ENCODE results near the gene SLC8A1. TPM values are rescaled to one million over a fixed set of nuclear protein-coding genes. Genes with fewer than 3 reads are reported as not detected.

SLC8A1 gene
- total RNA-seq, 1 experiment from 2014 or later = not detected

DNA sequence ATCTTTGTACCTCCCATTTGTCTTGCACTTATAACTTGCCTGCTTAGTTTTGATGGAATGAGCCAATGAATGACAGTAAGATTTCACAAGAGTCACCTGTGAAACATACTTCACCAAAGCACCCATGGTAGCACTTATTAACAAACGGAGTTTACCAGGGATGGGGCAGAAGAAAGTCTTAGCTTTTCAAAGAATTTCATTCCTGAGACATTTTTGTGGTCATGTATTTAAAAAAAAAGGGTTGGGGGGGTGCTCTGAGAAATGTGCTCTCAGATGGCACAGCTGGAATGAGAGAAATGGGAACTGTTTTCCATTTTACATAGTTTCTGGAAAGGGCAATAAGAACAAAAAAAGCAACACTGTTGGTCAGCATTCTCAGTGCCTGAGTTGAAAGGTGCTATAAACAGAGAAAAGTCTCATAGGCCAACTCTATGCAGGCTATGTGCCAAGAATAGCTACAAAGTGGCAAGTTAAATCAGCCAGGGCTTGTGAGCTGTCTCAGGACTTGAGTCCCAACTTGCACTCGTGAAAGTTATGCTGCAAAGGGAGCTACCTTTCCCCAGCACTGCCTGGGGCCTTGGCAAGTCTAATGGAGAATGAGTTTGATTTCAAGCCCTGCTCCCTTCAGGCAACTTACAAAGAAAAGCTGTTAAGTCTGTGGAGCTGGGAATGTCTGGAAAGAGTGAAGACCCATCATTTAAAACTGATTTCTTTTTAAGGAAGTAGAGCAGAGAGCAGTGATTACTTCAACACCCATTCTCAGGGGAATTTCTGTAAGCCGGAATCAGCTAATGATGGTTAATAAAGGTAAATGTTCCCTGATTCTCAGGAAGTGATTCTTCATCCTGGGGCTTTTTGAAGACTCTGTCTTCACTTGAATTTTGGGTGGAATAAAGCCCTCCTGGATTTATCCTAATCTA lies 170.6 kb downstream of the SLC8A1 start:
- intact Hi-C loops (cut with micrococcal nuclease; ENCODE audit: unreplicated experiment) = no loop called here
- ChIA-PET CTCF (no interaction called here), POLR2A (ENCODE audit: low non-redundant PET) (no interaction called here)
- no peaks in the 10 kb centered on the region for H3K36me3 ChIP-seq (ENCODE audit: insufficient read depth, low read length, poor library complexity, severe bottlenecking)
- no peak overlapping the region for H3K27ac ChIP-seq (ENCODE audit: low read depth, low read length, poor library complexity, severe bottlenecking)
- no TSS peak for BruUV-seq (replicated peaks)
- no peak for DNase-seq (ENCODE audit: low spot score)
- TF ChIP-seq, protein P1, sequence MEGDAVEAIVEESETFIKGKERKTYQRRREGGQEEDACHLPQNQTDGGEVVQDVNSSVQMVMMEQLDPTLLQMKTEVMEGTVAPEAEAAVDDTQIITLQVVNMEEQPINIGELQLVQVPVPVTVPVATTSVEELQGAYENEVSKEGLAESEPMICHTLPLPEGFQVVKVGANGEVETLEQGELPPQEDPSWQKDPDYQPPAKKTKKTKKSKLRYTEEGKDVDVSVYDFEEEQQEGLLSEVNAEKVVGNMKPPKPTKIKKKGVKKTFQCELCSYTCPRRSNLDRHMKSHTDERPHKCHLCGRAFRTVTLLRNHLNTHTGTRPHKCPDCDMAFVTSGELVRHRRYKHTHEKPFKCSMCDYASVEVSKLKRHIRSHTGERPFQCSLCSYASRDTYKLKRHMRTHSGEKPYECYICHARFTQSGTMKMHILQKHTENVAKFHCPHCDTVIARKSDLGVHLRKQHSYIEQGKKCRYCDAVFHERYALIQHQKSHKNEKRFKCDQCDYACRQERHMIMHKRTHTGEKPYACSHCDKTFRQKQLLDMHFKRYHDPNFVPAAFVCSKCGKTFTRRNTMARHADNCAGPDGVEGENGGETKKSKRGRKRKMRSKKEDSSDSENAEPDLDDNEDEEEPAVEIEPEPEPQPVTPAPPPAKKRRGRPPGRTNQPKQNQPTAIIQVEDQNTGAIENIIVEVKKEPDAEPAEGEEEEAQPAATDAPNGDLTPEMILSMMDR (conservative IDR thresholded peaks at IDR 0.05; ENCODE audit: low read depth, low read length) = no peak
- no peak for TF ChIP-seq EZH2 (IDR thresholded peaks at IDR 0.05; ENCODE audit: borderline replicate concordance, low read depth, low read length, poor library complexity, severe bottlenecking)
- no peaks in the 10 kb centered on the region for H3K4me1 ChIP-seq (ENCODE audit: insufficient read depth, low read length, poor library complexity, severe bottlenecking)
- H3K4me3 ChIP-seq (ENCODE audit: low read depth, low read length, poor library complexity, severe bottlenecking) = no peak overlapping the region
- H3K27me3 ChIP-seq (replicated peaks; ENCODE audit: insufficient read depth, low read depth, low read length, poor library complexity) = peaks cover 20% of the 10 kb centered on the region
- H3K9me3 ChIP-seq (ENCODE audit: low read depth, low read length, poor library complexity, severe bottlenecking) = no peaks in the 10 kb centered on the region

DNA sequence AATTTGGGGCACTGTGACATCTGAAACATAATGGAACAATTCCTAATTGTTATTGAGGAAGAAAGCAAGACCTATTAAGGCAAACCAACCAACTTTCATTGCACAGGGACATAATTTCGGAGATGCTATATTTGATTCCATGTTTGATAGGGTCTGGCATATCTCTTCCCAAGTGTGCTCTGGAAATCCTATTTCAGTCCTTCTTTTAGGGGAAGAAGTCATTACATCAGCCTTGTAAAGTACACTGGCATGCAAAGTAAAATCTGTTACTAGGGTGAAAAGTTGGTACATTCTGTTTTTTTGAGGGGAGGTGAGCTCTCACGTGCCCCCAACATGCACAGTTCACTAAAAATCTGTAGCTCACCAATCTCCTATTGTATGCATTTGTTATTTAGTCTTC lies 172.4 kb downstream of the SLC8A1 start:
- no peak for DNase-seq (ENCODE audit: low spot score)
- Histone ChIP-seq H3K36me3 (ENCODE audit: insufficient read depth, low read length, poor library complexity, severe bottlenecking) (no peaks in the 10 kb centered on the region), H3K27me3 (replicated peaks; ENCODE audit: insufficient read depth, low read depth, low read length, poor library complexity) (peaks cover 24% of the 10 kb centered on the region), H3K4me3 (ENCODE audit: low read depth, low read length, poor library complexity, severe bottlenecking) (no peak overlapping the region), H3K9me3 (ENCODE audit: low read depth, low read length, poor library complexity, severe bottlenecking) (no peaks in the 10 kb centered on the region), H3K27ac (ENCODE audit: low read depth, low read length, poor library complexity, severe bottlenecking) (no peak overlapping the region), H3K4me1 (ENCODE audit: insufficient read depth, low read length, poor library complexity, severe bottlenecking) (no peaks in the 10 kb centered on the region)
- TF ChIP-seq, protein P1 (conservative IDR thresholded peaks at IDR 0.05; ENCODE audit: low read depth, low read length) = no peak
- TF ChIP-seq EZH2 (IDR thresholded peaks at IDR 0.05; ENCODE audit: borderline replicate concordance, low read depth, low read length, poor library complexity, severe bottlenecking) = no peak
- intact Hi-C loops (cut with micrococcal nuclease; ENCODE audit: unreplicated experiment) = no loop called here
- ChIA-PET POLR2A (ENCODE audit: low non-redundant PET) (no interaction called here), CTCF (no interaction called here)
- BruUV-seq (replicated peaks) = no TSS peak

DNA sequence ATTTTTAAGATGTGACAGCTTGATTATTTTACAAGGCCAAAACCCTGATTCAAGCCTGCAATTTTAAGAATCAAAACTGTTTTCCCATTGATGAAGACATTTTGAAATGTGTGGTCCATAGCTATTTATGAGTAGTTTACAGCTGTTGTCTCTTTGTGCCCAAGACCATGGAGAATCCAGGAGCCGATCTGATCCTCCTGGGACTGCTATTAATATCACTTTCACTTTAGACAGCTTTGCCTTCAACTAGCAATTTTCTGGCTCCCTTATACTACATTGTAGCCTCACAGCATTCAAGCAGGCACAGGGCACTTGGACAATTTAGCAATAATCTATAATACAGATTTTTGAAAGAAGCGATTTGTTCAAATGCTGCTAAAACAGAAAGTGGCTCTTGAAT lies 172.9 kb downstream of the SLC8A1 start:
- TF ChIP-seq EZH2 (IDR thresholded peaks at IDR 0.05; ENCODE audit: borderline replicate concordance, low read depth, low read length, poor library complexity, severe bottlenecking) = no peak
- TF ChIP-seq, protein P1 (conservative IDR thresholded peaks at IDR 0.05; ENCODE audit: low read depth, low read length) = no peak
- no peak overlapping the region for H3K4me3 ChIP-seq (ENCODE audit: low read depth, low read length, poor library complexity, severe bottlenecking)
- no peaks in the 10 kb centered on the region for H3K36me3 ChIP-seq (ENCODE audit: insufficient read depth, low read length, poor library complexity, severe bottlenecking)
- no peaks in the 10 kb centered on the region for H3K9me3 ChIP-seq (ENCODE audit: low read depth, low read length, poor library complexity, severe bottlenecking)
- intact Hi-C loops (cut with micrococcal nuclease; ENCODE audit: unreplicated experiment) = no loop called here
- H3K27ac ChIP-seq (ENCODE audit: low read depth, low read length, poor library complexity, severe bottlenecking) = no peak overlapping the region
- peak; percentile 12 for DNase-seq (ENCODE audit: low spot score)
- H3K27me3 ChIP-seq (replicated peaks; ENCODE audit: insufficient read depth, low read depth, low read length, poor library complexity) = peaks cover 26% of the 10 kb centered on the region
- no TSS peak for BruUV-seq (replicated peaks)
- ChIA-PET POLR2A (ENCODE audit: low non-redundant PET) (no interaction called here), CTCF (no interaction called here)
- no peaks in the 10 kb centered on the region for H3K4me1 ChIP-seq (ENCODE audit: insufficient read depth, low read length, poor library complexity, severe bottlenecking)
